ELF-1 (cell line): Measurements from ENCODE around the gene CLBA1.
A peak's percentile ranks its signal among the peaks of the same experiment; 100 is the strongest.
"Not testable (repeated sequence)": the region's sequence is repeated elsewhere in the genome, so short reads cannot be mapped to it uniquely, and the experiment has no call there.

Experiments
- DNase-seq: peaks from one replicate; pipeline ENCODE4 v3.0.0-alpha.2; 2016; ENCODE audit warnings: low read depth, low spot score

The CLBA1 gene

GRCh38 chr14:104947881-104948735 is 37.5 kb upstream of the CLBA1 start:
- not testable (repeated sequence) for DNase-seq

GRCh38 chr14:104948736-104949031 is 36.9 kb upstream of the CLBA1 start:
- DNase-seq = no peak

GRCh38 chr14:104949406-104949955 is 36.1 kb upstream of the CLBA1 start:
- not testable (repeated sequence) for DNase-seq

GRCh38 chr14:104950021-104950420 is 35.6 kb upstream of the CLBA1 start:
- no peak for DNase-seq

GRCh38 chr14:104950701-104951100 is 34.9 kb upstream of the CLBA1 start:
- DNase-seq = not testable (repeated sequence)

- DNase-seq = not testable (repeated sequence)
Observed at GRCh38 chr14:104951863-104952657, 33.5 kb upstream of the CLBA1 start.

GRCh38 chr14:104953097-104953496 is 32.5 kb upstream of the CLBA1 start:
- no peak for DNase-seq

GRCh38 chr14:104953896-104954656 is 31.5 kb upstream of the CLBA1 start:
- DNase-seq = no peak

GRCh38 chr14:104954746-104955395 is 30.7 kb upstream of the CLBA1 start:
- DNase-seq = no peak

GRCh38 chr14:104955396-104955770 is 30.2 kb upstream of the CLBA1 start:
- DNase-seq = no peak

GRCh38 chr14:104956290-104956890 is 29.2 kb upstream of the CLBA1 start:
- DNase-seq = no peak

GRCh38 chr14:104957146-104958113 is 28.2 kb upstream of the CLBA1 start:
- DNase-seq = no peak

GRCh38 chr14:104964546-104964945 is 21.0 kb upstream of the CLBA1 start:
- no peak for DNase-seq

GRCh38 chr14:104965561-104966231 is 19.9 kb upstream of the CLBA1 start:
- no peak for DNase-seq

GRCh38 chr14:104966261-104966865 is 19.2 kb upstream of the CLBA1 start:
- no peak for DNase-seq

- DNase-seq = no peak
Observed at GRCh38 chr14:104966981-104967385, 18.6 kb upstream of the CLBA1 start.

- DNase-seq = peak; percentile 68
Observed at GRCh38 chr14:104967386-104968152, 18.0 kb upstream of the CLBA1 start.

- peak; percentile 54 for DNase-seq
Observed at GRCh38 chr14:104968153-104968527, 17.4 kb upstream of the CLBA1 start.
